NCI-H1436 treated with DMSO at 0.1 percent for 48 hours (cell line): ENCODE results near the gene DACH2.

Experiments
- DNase-seq: peaks from one replicate; lab custom pipeline; 2025; lab: John Stamatoyannopoulos, UW

Gene DACH2

DNA sequence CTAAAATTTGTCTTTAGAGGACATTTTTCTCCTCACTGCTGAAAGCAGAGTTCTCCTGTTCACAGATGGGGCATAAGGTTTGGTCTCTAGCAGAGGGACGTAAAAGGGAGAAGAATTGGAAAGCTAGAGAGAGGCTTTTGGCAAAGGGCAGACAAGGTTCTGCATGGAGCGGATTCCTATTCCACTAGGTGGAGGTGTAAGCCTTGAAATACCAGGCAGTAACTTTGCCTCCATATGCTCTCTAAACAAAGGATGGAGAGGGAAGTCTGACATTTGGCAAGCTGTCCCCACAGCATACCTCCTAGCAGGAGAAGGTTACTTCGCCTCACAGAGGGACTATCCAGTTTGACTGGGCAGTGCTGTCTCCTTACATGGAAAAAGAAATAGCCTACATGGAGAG, 174.7 kb downstream of the DACH2 start:
- DNase-seq = no peak

DNA sequence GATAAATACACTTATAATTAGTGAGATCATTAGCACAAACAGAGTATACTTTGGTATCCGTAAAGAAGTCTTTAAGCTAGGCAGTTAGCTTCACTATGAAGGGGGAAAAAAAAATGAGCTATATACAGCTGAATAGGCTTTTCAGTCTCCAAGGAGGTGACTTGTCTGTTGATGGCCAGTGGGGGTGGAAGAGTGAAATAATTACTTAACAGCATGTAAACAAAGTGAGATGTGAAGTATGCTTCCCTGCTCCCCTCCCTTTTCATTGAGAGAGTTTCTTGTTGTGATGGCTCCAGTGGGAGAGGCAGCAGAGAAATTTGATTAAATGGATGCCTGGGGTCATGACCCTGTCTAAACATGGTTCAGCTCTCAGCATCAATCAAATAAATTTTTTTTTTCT, 180.9 kb downstream of the DACH2 start:
- DNase-seq = no peak

DNA sequence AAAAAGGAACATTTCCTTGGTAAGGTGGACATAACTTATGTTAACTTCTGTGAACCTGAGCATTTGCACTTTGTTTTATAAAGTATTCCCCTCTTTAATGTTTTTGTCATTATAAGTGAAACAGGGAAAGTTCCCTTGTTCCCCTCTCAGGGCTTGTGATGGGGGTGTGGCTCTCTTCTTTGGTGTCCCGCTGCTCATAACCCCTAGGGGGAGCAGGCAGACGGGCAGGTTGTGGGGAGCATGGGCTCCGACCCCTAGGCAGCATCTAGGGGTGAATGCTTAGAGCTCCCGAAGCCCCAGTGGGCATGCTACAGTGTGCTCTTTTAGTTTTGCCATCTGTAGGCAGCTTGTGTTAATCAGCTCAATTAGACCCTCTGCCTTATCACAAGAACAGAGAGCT, 200.4 kb downstream of the DACH2 start:
- no peak for DNase-seq

DNA sequence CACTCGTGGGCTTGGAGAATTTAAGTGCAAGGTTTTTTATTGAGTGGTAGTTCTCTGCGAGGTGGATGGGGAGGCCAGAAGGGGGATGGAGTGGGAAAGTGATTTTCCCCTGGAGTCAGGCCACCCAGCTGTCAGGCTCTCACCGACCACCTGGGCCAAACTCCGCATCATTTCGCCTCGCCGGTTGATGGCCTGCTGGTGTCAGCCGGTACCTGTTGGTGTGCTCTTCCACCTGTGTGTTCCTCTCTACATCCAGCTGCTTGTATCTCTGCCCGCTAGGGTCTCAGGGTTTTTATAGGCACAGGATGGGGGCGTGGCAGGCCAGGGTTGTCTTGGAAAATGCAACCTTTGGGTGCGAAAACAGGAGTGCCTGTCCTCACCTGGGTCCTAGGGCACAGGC, 200.9 kb downstream of the DACH2 start:
- no peak for DNase-seq

DNA sequence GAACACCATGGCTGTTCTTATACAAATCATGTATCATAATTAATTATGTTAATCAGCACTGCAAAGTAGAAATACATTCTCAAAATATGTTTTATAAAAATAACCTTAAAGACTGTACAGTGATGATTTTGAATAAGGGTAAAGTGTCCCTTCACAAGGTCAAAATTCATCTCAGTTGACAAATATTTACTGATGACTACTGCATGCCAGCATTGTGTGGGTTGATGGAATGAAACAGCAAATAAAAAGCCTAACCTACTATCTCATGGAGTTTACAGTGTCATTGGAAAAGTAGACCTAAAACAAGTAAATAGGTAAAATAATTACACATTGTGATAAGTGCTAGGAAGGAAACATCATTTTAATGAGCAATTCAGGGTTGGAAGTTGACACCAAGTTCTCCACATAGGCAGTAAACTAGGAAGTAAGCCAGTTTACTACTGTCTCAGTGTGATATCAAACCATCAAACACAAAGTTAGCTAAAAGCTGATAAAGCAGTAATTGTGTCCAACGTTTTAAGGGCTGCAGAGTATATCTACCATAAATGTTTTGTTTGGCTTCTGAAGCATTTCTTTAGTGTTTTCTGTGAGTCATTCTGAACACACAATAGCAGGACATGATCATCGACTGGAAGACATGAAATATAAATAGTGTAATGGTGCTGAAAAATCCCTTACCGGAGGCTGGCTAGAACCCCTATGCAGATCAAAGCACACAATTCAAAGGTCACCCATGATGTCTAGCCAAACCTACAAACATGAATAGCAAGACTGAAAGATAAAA, 221.8 kb downstream of the DACH2 start:
- no peak for DNase-seq

DNA sequence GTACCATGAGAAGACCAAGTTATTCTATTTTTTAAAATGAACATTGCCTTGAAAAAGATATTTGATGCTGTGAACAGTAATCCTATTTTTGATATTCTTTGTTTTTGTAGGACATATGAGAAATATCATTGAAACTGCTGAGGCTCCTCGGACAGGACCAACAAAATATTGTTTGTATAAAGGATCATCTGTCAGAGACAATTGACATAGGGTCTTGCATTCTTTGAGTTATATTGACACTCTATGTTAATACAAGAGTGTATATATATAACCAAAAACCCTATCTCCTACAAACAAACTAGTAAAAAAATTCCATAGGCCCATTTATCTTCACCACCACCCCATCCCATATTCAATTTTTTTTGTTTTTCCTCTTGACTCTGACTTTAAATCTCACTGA, 222.7 kb downstream of the DACH2 start:
- no peak for DNase-seq

DNA sequence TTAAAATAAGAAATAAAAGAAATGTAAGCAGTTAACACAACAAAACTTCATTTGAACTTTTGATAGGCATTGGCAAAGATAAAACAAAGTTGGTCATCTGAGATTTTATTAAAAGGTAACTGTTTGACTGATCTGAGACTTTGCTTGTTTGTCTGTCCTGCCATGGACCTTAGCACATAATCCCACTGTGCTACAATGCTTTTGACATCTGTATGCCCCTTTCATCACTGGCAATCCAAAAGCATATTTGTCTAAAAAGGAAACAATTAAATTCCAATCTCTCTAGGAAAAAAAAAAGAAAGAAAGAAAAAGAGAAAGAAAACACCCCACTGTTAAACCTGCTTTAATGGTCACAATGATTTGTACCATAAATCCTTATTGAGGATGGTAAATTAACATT, 231.0 kb downstream of the DACH2 start:
- DNase-seq = no peak

DNA sequence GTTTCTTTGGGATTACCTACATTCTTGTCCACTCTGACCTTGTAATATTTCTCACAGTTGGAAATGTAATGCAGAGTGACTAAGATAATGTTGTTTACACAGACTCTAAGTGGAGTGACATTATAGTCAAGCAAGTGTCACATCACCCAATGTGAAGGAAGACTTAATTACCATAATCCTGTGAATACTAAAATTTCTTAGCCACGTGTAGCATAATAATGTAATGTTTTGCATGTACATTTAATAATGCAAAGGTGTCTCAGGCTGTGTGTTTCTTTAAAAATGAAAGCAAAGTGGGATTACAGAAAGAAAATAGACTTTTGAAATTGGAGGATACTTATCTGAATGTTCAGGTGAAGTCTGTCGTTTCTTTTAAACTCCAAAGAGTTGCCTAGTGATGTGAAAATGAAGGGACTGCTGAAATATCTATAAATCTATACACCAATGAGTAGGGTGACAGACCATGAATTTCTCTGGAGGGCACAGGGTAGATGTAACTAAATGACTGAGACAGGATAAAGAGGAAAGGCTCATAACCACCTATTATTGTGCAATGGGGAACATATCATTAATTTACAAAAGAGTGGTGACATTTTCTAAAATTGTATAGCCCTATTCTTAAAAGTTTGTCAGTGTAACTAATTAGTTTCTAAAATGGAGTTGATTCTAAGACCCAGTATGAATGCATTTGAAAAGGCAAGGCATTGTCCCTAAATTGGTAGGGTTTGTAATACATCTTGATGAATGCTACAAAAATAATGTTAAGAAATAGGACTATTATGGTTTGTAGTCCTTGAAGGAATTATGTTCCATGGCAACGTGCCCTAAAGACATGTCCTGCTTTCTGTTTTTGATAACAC, 235.7 kb downstream of the DACH2 start:
- DNase-seq = no peak

DNA sequence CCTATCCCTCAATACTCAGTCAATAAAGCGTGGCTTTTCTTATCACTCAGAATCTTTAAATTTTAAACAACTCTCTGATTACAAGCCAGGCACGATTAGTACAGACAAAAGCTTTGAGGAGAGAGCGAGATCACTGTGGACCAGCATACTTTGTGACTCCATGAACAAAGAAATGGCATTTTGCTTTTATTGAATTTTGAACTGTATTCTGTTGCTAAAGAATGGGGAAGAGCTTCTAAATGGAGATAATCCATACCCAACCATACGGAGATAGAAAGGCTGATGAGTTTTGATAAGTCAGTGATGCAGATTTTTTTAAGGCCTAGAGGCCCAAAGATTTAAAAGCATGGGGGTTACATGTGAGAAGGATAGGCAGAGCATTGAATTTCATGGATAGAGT, 259.1 kb downstream of the DACH2 start:
- no peak for DNase-seq

DNA sequence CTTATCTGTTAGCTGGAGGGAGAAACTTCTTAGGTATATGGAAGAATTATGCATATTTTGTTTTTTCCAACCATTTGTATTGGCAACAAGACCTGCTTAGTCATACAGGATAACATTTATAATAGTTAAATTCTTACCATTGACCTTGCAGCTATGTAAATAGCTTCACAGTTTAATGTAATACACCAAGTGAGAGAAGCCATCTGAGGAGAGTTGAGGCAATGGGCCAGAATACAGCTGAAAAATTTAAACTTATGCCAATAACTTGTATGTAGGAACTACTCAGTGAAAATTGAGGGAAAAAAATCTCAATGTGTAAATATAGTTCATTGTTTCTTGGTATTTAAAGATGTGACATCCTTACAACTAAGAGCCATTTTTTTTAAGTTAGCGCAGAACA, 273.5 kb downstream of the DACH2 start:
- no peak for DNase-seq

DNA sequence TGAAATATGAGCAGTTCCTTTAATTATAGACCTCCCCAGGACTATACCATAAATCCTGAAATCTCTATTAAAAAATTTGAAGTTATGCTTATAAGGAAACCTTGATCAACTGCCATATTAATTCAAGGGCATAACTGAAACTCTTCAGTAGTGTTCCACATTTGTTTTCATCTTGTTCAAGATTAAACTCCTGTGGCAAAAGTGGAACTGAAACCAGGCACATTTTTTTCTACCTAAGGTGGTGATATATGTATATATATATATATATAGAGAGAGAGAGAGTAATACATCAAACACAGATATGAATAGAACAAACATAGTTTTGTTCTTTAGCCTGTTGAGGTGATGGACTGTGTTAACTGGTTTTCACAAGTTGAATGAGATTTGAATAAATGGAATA, 287.9 kb downstream of the DACH2 start:
- DNase-seq = no peak

DNA sequence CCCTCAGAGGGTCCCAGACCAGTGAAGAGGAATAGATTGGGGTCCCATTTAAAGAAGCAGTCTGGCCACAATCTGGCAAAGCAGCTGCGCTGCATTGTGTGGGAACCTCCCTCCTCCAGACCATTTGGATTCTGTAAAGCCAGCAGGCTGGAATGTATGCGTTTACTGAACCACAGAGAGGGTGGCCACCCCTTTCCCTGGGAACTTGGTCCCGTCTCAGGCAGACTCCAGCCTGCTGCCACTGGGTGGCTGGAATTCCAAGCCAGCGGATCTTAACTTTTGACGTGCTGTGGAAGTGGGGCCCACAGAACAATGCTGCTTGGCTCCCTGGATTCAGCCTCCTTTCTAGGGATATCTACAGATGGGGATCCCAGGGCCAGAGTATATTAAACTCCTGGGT, 307.2 kb downstream of the DACH2 start:
- DNase-seq = no peak

DNA sequence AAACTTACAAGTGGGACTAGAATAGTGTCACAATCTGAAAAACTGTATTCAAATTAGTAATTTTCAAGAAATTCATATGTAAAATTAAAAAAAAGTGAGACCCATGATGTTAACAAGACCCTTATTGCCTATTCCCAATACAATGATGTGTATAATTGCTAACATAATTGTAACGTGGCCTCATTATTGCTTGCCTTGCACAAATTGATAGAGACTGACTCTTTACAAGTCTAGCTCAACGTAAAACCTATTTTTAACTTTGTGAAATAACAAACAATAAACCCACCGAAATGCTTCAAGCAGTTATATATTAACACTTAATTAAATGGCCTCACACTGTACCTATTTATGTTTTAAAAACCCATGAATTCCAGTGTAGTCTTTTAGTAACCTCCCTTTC, 312.5 kb downstream of the DACH2 start:
- DNase-seq = no peak

DNA sequence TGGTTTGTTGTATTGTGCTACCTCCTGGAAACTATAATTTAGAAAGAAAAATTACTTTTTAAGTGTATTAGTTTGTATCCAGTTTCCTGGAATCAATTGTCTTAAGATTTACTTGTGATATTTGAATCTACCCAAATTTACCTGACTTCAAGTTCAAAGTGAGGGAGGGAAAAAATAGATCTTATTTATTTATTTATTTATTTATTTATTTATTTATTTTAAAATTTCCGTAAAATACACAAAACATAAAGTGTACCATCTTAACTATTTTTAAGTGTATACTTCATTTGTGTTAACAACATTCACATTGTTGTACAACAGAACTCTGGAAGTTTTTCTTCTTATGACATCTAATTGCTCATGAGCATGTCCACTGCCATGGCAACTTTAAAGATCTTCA, 356.0 kb downstream of the DACH2 start:
- no peak for DNase-seq

DNA sequence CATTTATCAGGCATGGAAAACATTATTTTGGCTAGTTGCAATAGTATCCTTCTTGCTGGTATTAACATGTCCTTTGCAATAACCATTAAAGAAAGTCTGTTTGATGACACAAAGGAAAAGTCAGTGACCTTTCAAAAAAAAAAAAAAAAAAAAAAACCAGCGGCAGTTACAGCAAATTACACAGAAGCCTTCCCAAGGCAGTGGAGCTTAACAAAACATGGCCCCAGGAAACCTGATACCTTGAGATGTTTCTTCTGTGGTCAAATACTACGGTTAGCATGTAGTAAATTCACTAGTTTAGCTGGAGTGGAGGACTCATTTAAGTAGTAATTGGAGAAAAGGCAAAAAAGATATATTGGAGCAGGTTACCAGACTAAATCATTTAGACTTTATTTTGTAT, 359.1 kb downstream of the DACH2 start:
- DNase-seq = no peak

DNA sequence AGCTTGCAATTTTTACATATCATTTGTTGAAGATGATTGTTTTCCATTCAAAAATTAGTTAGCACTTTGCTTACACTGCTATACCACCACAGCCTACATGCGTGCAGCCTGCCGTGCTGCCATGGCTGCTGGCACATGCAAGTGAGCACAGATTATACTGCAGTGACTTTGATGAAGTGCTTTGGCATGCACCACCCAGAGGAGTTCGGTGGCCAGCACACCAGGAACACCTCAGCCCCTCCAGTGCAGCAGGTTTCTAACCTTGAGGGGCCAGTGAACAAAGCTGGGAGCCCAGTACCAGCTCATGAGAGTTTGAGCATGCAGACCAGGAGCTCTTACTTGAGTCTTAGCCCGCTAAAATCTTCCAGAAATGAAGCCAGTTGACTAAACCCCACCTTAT, 431.5 kb downstream of the DACH2 start:
- DNase-seq = no peak

DNA sequence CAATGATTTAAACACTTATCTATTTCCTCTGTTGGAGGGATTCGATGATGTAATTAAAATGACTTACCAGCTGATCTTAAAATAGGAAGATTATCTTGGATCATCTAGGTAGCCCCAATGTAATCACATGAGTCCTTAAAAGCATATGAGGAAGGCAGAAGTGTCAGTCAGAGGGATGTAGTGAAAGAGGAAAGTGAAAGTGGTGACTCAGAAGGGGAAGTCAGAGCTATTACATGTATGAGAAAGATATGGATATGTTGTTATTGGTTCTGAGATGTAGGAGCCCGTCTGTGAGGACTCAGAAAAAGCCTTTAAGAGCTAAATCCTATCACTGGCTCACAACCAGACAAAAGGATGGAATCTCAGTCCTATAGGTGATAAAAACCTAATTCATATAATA, 456.4 kb downstream of the DACH2 start:
- no peak for DNase-seq

DNA sequence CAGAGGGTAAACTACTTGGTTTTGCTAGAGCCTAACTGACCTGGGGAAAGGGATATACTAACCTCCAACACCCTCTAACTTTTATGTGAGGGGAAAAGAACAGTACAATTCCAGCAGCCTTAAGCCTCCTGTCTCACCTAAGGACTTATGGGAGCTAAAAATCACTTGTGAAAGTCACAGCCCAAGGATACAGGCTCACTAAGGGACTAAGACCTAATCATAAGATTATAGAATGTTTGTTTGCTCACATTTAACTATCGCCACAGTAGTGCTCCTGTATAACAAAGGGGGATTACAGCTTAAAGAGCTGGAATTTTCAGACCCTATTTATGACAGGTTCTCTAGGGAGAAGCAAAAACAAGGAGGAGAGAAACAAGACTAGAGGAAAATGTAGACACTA, 548.7 kb downstream of the DACH2 start:
- DNase-seq = no peak

DNA sequence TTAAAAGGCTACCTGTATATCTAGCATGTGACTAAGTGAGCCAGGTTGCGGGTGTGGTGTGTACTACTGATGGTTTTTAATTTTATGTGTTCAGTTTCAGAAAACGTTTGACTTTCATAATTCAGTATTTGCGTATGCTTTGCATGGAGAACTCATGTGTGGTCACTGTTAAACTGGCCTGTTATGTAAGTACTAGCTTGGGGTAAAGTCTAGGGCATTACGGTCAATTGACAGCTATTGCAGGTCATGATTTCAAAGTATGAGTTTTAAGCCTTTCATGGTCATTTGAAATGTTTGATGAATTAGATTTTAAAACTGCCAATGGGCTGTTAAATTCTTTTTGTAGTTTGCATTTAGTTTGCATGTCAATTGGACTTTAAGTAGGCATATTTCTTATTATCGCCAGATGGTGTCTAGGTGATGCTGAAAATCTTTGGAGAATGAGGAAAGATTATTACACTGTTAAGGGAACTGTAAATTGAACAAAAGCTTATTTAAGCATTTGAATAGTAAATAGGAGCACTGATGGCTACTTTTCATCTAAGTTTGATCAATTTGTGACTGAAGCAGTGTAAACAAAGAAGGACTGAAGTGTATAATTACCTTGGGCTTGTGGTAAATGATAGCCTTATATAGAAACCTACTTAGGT, 563.4 kb downstream of the DACH2 start:
- no peak for DNase-seq

DNA sequence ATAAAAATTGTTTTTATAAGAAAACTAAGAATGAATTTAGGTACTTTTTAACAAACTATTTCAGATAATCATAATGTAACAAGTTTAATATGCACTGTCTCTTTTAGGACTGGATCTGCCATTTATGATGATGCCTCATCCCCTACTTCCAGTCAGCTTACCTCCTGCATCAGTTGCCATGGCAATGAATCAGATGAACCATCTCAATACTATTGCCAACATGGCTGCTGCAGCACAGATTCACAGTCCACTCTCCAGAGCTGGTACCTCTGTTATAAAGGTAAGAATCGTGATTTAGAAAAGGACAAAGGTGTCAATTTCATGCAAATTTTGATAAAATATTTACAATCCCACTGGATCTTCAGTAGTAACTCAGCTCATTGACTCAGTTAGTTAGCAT, 566.2 kb downstream of the DACH2 start:
- no peak for DNase-seq

DNA sequence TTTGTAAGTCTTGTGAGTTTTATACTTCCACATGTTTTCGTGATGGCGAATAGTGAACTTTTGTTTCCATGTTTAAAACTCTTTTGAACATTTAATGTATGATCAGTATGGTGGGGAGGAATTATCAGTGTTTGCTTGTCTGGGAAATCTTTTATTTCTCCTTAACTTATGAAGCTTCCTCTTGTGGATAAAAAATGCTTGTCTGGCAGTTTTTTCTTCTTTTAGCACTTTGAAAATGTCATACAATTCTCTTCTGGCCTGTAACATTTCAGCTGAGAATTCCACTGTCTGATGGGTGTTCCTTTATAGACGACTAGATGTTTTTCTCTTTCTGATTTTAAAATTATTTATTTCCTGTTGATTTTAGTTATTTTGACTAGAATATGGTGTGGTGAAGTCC, 576.0 kb downstream of the DACH2 start:
- no peak for DNase-seq

DNA sequence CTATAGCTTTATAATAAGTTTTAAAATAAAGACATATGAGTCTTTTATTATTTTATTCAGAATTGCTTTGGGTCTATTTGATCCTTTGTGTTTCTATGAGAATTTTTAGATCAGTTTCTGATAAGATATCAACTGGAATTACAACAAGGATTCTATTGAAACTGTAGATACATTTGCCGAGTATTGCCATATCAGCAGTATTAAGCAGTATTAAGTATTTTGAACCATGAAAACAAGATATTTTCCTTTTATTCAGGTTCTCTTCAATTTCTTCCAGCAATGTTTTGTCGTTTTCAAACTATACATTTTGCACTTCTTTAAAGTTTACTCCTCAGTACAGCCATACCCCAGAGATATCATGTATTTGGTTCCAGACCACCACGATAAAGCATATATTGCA, 598.8 kb downstream of the DACH2 start:
- DNase-seq = no peak

DNA sequence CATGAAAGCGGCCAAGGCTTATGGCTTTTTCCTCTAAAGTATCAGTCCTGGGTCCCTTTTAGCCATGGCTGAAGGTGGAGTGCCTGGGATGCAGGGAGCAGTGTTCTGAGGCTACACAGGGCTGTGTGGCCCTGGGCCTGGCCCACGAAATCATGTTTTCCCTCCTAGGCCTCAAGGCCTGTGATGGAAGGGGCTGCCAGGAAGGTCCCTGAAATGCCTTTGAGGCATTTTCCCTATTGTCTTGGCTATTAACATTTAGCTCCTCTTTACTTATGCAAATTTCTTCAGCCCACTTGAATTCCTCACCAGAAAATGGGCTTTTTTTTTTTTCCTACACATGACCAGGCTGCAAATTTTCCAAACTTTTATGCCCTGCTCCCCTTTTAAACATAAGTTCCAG, 657.0 kb downstream of the DACH2 start:
- DNase-seq = no peak
